ENCODE results near the gene CLPSL1. TPM values are rescaled to one million over a fixed set of nuclear protein-coding genes. Genes with fewer than 3 reads are reported as not detected.
A peak's percentile ranks its signal among the peaks of the same experiment; 100 is the strongest.

The CLPSL1 gene
- total RNA-seq, 2 donors from 2014 or later: not detected

DNA sequence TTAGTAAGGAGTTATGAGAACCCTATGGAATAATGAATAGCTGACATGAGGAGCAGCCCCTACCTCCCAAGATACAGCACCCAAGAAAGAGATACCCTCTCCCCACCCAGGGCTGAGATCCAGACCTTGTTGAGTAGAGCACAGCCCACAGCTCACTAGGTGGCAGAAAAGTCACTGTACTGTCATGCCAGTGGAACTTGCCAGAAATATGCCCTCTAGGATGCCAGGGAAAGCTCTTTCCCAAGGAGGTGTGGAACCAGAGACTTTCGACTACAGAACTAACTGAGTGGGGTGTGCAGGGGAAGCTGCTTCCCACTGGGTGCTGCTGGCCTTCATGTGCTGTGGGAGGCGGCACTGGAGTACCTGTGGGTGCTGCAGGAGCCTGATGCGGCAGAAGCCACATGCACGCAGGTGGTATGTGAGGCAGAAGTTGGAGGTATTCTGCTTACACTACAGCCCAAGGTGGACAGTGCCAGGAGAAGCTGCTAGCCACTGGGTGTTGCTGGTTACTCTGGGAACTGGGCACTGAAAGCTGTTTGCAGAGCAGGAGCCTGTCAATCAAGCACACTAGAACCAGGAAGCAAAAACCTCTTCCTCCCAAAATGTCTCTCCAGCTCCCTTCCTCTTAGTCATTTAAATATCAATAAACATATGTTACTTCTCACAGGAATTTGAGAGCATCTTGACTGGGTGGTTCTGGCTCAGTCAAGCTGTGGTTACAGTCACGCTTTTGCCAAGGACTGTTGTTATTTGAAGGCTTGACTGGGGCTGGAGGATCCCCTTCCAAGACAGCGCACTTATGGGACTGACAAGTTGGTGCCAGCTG is 26.2 kb upstream of the CLPSL1 start:
- peak; percentile 68 for DNase-seq (ENCODE audit: low spot score)
- intact Hi-C loops (cut with DNase I): no loop called here

DNA sequence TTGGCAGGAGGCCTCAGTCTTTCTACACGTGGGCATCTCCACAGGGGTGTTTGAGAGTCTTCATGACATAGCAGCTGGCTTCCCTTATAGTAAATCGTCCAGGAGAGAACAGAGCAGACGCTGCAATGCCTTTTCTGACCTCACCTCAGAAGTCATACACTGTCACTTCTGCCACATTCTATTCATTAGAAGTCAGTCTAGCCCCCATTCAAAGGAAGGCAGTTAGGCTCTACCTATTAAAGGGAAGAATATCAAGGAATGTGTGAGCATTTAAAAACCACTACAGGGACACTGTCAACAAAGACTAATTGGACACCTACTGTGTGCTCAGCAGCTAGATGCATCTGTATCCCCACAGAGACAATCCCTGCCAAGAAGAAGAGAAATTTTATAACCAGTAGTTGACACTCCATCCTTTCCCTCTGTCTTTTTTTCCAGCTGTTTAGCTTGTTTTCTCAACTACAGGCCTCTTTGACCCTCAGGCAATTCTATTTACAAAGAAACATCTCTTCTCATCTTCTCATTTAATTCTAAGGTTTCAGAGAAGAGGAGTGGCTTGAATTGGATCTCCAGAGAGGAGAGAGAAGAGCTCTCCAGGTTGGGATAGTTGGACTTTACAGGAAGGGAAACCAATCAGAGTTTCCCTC is 25.4 kb upstream of the CLPSL1 start:
- intact Hi-C loops (cut with DNase I): no loop called here

DNA sequence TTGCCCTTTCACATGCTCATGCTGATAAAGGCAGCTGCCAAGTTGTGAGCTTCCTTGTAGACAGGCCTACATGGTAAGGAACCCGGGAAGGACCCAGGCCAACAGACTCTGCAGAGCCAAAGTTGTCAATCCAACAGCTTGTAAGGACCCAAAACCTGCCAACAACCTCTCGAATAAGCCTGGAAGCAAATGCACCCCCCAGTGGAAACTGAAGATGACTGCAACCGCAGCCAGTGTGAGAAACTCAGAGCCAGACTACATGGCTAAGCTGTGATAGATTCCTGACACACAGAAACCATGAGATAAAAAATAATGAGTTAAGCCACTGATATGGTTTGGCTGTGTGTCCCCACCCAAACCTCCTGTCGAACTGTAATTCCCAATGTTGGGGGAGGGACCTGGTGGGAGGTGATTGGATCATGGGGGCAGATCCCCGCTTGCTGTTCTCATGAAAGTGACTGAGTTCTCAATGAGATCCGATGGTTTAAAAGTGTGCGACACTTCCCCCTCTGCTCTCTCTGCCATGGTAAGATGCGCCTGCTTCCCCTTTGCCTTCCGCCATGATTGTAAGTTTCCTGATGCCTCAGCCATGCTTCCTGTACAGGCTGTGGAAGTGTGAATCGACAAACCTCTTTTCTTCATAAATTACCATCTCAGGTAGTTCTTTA is 23.2 kb upstream of the CLPSL1 start:
- peak; percentile 10 for DNase-seq (ENCODE audit: low spot score)
- intact Hi-C loops (cut with DNase I): no loop called here

More for the DNA sequence above, 25.4 kb upstream of the CLPSL1 start:
- DNase-seq (ENCODE audit: low spot score): no peak

DNA sequence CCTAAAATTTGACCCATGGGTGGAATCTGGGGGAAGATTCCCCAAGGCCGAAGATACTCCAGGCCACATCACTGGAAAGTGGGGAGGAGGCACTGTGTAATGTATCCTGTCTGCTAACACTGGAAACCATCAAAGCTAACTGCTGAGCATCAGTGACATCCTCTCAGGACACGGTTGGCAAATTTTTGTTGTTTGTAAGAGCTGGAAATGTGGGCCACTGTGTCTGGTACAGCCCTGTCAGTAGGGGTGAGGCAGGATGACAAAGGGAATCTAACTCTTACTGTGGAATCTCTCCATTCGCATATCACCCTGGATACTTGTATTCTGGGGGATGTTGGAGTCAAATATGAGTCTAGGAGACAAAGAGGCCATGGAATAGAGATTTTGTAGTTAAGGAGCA is 21.4 kb upstream of the CLPSL1 start:
- intact Hi-C loops (cut with DNase I): no loop called here
- DNase-seq (ENCODE audit: low spot score): peak; percentile 29

DNA sequence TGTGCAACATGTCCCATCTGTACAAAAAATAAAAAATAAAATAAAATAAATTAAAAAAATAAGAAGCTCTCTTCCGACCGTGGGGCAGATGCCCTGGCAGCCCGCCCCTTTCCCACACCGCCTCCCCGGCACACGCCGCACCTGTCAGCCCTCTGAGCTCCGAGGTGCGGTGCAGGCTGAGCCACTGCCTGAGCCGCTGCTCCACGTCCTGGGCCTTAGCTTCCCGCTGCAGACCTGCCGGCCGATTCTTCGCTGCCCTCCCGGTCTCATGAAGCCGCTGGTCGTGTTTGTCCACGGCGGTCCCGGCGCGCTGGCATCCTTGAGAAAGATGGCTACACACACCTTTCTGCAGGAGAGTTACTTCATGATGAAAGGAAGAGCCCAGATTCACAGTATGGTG is 15.1 kb upstream of the CLPSL1 start:
- intact Hi-C loops (cut with DNase I): no loop called here
- DNase-seq (ENCODE audit: low spot score): peak; percentile 79

DNA sequence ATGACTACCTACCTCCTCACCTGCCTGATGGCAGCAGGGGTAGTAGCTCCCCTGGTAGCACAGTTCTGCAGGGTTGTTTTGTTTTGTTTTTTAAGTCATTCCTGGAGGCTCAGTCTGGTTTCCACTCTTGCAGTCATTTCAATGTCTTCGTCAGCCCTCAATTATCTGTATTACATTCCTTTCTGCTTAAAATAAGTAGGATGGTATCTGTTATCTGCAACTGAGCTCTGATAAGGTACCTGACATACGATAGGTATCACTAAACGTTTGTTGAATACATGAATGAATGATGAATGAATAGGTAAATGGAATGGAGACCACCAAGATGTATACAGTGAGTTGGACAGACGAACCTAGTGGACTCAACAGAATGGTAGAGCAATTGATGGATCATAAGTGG is 11.6 kb upstream of the CLPSL1 start:
- DNase-seq (ENCODE audit: low spot score): no peak
- intact Hi-C loops (cut with DNase I): no loop called here

DNA sequence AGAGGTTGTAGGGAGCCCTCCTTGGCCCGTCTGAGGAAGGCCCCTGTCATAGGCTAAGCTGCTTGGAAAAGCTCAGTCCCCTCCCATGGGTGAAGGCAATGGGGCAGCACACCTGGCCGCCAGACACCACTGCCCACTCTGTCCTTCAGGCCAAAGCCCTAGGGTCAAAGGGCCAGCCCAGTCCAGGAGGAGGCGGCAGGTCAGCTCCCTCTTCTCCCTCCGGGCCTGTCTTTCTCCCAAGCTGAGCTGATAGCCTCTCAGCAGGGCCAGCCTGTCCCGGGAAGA is 9.5 kb upstream of the CLPSL1 start:
- DNase-seq (ENCODE audit: low spot score): peak; percentile 73
- intact Hi-C loops (cut with DNase I): no loop called here

DNA sequence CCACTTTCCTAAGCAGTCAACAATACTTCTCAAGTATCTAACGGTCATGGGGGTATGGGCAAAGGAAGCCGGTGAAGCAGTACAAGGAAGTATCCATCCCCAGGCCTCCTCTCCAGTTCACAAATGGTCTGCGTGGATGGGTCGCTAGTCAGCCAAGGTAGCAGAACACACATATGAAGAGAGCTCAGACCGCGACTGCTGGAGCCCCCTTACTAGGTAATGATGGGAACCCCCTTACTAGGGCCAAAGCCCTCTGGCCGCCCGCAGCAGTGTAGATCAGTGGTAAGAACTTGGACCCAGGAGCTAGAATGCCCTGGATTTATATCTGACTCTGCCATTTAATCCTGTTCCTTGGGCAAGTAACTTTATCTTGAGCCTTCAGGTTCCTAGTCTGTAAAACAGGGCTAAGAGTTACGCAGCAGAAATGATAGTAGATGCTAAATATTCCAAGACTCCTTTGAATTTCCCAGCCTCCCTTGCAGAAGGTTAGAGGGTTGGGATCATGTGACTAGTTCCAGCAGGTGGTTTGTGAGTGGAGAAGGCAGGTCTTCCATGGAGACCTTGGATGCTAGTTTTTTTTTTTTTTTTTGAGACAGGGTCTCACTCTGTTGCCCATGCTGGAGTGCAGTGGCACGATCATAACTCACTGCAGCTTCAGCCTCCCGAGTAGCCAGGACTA is 6.6 kb upstream of the CLPSL1 start:
- intact Hi-C loops (cut with DNase I): no loop called here
- DNase-seq (ENCODE audit: low spot score): peak; percentile 66

DNA sequence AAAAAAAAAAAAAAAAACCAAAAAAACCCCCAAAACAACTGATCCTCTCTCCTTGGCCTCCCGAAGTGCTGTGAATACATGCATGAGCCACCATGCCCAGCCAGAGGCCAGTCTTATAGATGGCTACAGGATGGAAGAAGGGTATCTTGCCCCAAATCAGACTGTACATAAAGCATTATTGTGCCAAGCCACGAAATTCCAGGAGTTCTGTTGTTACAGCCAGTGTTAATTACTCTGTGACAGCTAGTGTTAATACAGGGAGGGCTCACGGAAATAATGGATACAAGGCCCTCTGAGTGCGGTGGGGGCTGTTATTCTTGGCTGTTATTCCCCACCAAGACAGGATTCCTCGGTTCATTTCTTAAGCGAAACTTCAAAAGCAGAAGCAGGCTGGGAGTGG is 5.8 kb upstream of the CLPSL1 start:
- DNase-seq (ENCODE audit: low spot score): no peak

DNA sequence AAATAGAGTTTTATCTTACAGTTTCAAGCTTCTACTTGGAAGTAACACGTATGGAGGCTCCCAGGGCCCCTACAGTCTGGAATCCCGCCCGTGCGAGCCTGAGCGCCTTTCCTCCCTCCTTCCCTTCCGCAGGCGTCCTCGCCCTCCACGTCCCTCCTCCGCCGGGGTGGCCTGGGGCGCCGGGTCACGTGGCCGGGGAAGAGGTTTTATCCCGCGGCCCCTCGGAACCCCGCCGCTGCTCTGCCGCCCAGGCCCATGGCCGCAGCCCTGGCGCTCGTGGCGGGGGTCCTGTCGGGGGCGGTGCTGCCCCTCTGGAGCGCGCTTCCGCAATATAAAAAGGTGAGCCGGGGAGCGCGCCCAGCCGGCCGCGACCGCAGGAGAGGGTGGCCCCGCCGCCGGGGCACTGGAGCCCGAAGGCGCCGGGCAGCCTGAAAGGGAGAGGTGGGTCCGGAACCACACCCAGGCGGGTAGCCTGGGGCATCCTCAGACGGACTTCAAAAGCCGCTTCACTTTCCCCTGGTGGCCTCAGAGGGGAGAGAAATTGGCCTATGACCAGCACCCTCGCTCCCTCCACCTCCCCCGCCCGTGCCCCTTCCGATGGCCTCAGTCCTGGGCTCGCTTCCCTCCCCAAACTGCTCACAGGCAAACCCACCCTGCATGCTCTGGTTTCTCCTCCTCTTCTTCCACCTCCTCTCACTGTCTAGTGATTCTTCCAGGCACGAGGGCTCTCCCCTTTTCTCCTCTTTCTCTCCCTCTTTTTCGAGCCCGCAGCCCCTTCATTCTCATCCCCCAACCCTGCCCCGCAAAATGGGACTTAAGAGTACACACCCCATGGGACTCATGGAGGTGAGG is 4.2 kb upstream of the CLPSL1 start, which contains the start of gene CLPSL2:
Gene CLPSL2, plus strand, starts transcription at position 235 of the 852 bp plus-strand sequence. Its CDS starts 21 bp downstream, at position 256.
- DNase-seq (ENCODE audit: low spot score): no peak
- intact Hi-C loops (cut with DNase I): no loop called here

More for the DNA sequence above, 5.8 kb upstream of the CLPSL1 start:
- intact Hi-C loops (cut with DNase I): no loop called here

DNA sequence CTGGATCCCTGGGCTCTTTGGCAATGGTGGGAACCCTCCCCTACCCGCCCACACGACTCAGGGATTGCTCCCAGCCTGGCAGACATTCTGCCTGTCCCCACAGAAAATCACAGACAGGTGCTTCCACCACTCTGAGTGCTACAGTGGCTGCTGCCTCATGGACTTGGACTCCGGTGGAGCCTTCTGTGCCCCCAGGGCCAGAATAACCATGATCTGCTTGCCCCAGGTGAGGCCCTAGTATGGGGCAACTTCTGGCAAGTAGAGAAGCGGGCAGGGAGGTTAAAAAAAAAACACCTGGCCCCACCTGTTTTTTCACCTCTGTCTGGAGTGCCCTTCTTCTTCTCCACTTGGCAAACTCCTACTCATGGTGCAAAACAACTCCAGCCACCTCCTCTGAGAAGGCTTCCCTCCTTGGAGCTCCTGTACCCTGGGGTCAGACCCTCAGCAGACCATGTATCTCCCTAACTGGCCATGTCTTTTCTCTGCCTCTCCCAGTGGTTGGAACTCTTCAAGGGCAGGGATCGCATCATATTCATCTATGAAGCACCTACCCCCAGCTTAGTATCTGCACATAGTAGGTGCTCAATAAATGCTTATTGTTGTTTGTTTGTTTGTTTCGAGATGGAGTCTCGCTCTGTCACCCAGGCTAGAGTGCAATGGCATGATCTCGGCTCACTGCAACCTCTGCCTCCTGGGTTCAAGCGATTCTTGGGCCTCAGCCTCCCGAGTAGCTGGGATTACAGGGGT is 3.3 kb upstream of the CLPSL1 start:
- no peak for DNase-seq (ENCODE audit: low spot score)
- intact Hi-C loops (cut with DNase I): no loop called here

DNA sequence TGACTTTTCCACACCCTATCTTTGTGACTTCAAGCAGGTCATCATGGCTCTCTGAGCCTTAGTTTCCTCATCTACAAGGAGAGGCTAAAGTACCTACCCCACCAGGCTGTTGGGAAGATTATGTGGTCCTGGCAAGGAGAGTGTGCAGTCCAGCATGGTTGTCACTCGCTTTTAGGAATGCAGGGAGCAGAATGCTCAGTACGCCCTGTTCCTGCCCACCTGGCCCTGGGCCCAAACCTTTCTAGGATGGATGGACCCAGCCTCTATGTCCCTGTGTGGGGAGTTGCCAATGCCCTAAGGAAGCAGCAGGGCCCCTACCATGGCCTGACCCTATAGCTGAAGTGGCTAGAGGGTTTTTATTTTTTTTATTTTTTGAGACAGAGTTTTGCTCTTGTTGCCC is 2.4 kb upstream of the CLPSL1 start:
- intact Hi-C loops (cut with DNase I): no loop called here
- DNase-seq (ENCODE audit: low spot score): no peak

DNA sequence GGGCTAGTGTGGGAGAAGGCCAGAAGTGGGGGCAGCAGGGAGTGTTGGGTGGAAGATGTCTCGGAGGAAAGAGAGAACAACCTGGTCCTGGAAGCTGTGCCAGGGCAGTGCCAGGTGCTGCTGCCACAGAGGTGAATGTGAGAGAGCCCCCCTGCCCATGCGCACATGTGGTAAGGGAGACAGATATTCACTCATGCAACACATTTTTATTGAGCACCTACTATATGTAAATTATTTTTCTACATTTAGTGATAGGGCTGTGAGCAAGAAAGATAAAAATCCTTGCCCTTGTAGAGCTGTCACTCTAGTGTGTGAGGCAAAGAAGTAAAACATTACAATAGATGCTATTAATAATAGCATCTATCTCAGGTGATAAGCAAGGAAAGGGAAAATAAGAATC is 471 bp downstream of the CLPSL1 start:
- DNase-seq (ENCODE audit: low spot score): no peak
- intact Hi-C loops (cut with DNase I): no loop called here

DNA sequence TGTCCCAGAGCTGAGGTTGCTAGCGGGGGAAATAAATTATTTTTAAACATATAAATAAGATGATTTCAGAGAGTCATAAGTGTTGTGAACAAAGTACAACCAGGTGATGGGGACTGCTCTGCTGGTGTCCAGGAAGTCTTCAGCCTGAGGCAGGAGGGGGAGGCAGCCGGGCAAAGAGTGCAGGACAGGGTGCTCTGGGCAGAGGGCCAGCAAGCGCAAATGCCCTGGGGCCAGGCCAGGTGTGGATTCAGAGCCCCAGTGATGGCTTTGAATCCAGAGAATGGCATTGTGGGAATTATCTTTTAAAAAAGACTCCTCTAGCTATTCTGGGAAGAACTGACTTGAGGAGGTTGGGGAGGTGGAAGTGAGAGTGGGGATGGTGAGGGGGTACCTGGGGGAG is 1.6 kb downstream of the CLPSL1 start:
- no peak for DNase-seq (ENCODE audit: low spot score)
- intact Hi-C loops (cut with DNase I): no loop called here

DNA sequence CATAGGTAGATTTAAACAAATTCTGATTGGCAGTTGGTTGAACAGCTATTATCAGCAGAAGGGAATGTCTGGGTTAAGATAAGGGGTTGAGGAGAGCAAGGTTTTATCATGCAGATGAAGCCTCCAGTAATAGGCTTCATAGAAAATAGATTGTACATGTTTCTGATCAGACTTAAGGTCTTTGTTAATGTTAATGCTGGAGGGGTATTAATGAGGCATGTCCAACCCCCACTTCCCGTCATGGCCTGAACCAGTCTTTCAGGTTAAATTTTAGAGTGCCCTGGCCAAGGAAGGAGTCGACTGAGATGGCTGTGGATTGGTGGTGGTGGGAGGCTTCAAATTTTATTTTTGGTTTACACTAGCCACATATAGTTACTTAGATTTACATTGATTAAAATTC is 3.4 kb downstream of the CLPSL1 start:
- intact Hi-C loops (cut with DNase I): no loop called here
- no peak for DNase-seq (ENCODE audit: low spot score)

DNA sequence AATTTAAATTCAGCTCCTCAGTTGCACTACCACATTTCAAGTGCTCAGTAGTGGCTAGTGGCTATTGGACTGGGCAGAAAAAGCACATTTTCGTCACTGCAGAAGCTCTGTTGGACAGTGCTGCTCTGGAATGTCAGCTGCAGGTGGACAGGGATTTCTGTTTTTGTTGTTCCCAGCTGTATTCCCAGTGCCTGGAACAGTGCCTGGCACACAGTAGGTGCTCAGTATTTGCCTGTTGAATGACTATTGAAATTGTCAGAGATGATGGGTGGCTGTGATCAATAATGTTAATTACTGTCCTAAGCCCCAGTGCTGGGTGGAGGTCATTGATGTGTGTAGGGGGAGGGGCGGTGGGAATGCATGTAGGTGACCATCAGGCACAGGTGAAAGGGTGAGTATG is 5.5 kb downstream of the CLPSL1 start:
- no peak for DNase-seq (ENCODE audit: low spot score)
- intact Hi-C loops (cut with DNase I): no loop called here

DNA sequence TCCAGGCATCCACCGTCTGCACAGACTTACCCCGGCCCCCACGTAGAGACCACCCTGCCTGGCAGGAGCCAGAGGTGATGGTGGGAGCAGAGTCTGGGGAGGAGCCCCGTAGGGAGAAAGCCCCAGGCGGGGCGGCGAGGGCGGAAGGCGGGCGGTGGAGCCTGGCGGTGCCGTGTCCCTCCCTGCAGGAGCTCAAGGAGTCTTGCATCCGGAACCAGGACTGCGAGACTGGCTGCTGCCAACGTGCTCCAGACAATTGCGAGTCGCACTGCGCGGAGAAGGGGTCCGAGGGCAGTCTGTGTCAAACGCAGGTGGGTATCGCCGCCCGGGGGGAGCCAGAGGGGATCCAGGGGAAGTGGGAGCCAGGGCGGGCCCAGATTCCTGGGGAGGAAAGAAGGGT is 6.0 kb downstream of the CLPSL1 start:
- no peak for DNase-seq (ENCODE audit: low spot score)
- intact Hi-C loops (cut with DNase I): no loop called here
